HepG2 (cell line): ENCODE measurements around the gene ZNF644. TPM values are rescaled to one million over a fixed set of nuclear protein-coding genes. Genes with fewer than 3 reads are reported as not detected.
"Not testable (repeated sequence)": the region's sequence is repeated elsewhere in the genome, so short reads cannot be mapped to it uniquely, and the experiment has no call there.

ENCODE experiments used
- ATAC-seq: fragments of 200-7000 bp; cut with Tn5 transposase; 3 replicates; pipeline ENCODE4 v1.9.1; 2020; ENCODE audit warnings: mild to moderate bottlenecking, moderate library complexity
- BruUV-seq: library from RNA; stranded (reverse); fragments of 400-500 nt; replicated peaks from 2 replicates; lab custom pipeline; 2021; lab: Mats Ljungman, UMichigan
- CTCF ChIA-PET: fragments of 300-600 bp; formaldehyde crosslinking; extraction: SDS; loops from one replicate; lab custom pipeline; 2021; ENCODE audit warnings: low total read pairs, inconsistent platforms, low intra/inter-chr PET ratio; lab: Yijun Ruan, JAX
- POLR2A ChIA-PET: fragments of 350-600 bp; sonication (Branson Sonifier 250); formaldehyde crosslinking; loops from one replicate; lab custom pipeline; 2020; ENCODE audit warnings: antibody characterized with exemption, inconsistent platforms; lab: Yijun Ruan, JAX
- DNase-seq: peaks from one replicate; pipeline ENCODE4 v3.0.0-alpha.2; 2015; ENCODE audit warnings: low spot score
- FAIRE-seq: peaks from 3 replicates; lab custom pipeline; 2011; peaks lifted over from hg19 to GRCh38; lab: Jason Lieb, UNC
- H2AFZ ChIP-seq: one replicate; pipeline ENCODE4 v1.6.1; 2011; ENCODE audit warnings: low read length, inconsistent platforms
- H3K27ac ChIP-seq: fragments of 300-600 bp; 3 replicates; pipeline ENCODE4 v1.8.0; 2011; ENCODE audit warnings: mixed run types, mild to moderate bottlenecking, mixed read lengths, low read length, inconsistent platforms; ENCODE audit not compliant: insufficient read depth; ENCODE audit errors: extremely low read length
- H3K27me3 ChIP-seq, 2 experiments: fragments of 200-600 bp in 1 of 2; 2 replicates in 1 of 2; 3 replicates in 1 of 2; pipeline versions ENCODE4 v1.6.0 to v1.8.0; 2011; ENCODE audit warnings: low read length in 2 of 2, mild to moderate bottlenecking in 2 of 2, moderate library complexity in 2 of 2, inconsistent platforms in 1 of 2; ENCODE audit not compliant: insufficient read depth in 2 of 2, control insufficient read depth in 1 of 2
- H3K36me3 ChIP-seq, 2 experiments: fragments of 200-600 bp in 1 of 2; replicated peaks in 1 of 2; 2 replicates in 1 of 2; 3 replicates in 1 of 2; pipeline versions ENCODE4 v1.5.1 to v1.8.0; 2011; ENCODE audit warnings: low read length in 2 of 2, inconsistent platforms in 1 of 2; ENCODE audit not compliant: insufficient read depth in 2 of 2, control insufficient read depth in 1 of 2
- H3K4me1 ChIP-seq: 2 replicates; pipeline ENCODE4 v1.5.1; 2012; ENCODE audit warnings: low read length, inconsistent platforms; ENCODE audit not compliant: insufficient read depth
- H3K4me2 ChIP-seq: 2 replicates; pipeline ENCODE4 v1.6.0; 2011; ENCODE audit warnings: low read depth, low read length, inconsistent platforms
- H3K4me3 ChIP-seq, 3 experiments: fragments of 200-600 bp in 1 of 3; sonication (generic), shearing (Covaris generic) in 1 of 3; replicated peaks in 1 of 3; 2 replicates each; pipeline ENCODE4 v1.5.1; 2011 to 2016; ENCODE audit warnings: low read length in 3 of 3, inconsistent platforms in 2 of 3, low read depth in 2 of 3, mild to moderate bottlenecking in 2 of 3, control low read depth in 1 of 3, mixed read lengths in 1 of 3; ENCODE audit not compliant: insufficient read depth in 1 of 3
- H3K79me2 ChIP-seq: one replicate; pipeline ENCODE4 v1.6.1; 2011; ENCODE audit warnings: low read length, inconsistent platforms; ENCODE audit not compliant: insufficient read depth
- H3K9ac ChIP-seq: 2 replicates; pipeline ENCODE4 v1.6.0; 2011; ENCODE audit warnings: mild to moderate bottlenecking, low read depth, low read length, inconsistent platforms; ENCODE audit not compliant: insufficient read depth
- H3K9me3 ChIP-seq: 2 replicates; pipeline ENCODE4 v1.5.1; 2012; ENCODE audit warnings: mild to moderate bottlenecking, low read length
- H4K20me1 ChIP-seq: 2 replicates; pipeline ENCODE4 v1.6.0; 2011; ENCODE audit warnings: inconsistent platforms, mild to moderate bottlenecking, low read length, moderate library complexity; ENCODE audit not compliant: insufficient read depth
- AGO2 ChIP-seq: fragments of 200-400 bp; formaldehyde crosslinking; optimal IDR thresholded peaks from 2 replicates; pipeline ENCODE3; 2017; ENCODE audit warnings: mild to moderate bottlenecking, low read depth, low read length, moderate library complexity
- AKNA ChIP-seq: sonication (generic); formaldehyde crosslinking; IDR thresholded peaks from 2 replicates; pipeline ENCODE4 v1.4.0; 2020; ENCODE audit warnings: missing genetic modification reagents, borderline replicate concordance
- GABPA ChIP-seq, 2 experiments: IDR thresholded peaks; 2 replicates each; pipeline ENCODE4 v1.6.1; 2011 to 2016; ENCODE audit warnings: low read depth in 2 of 2, low read length in 1 of 2, missing biosample characterization in 1 of 2, missing genetic modification characterization in 1 of 2
- HDAC2 ChIP-seq: sonication (generic); formaldehyde crosslinking; IDR thresholded peaks from 2 replicates; pipeline ENCODE4 v1.4.0; 2020; ENCODE audit warnings: missing genetic modification reagents
- HMG20A ChIP-seq: IDR thresholded peaks from 2 replicates; pipeline ENCODE4 v1.6.1; 2016; ENCODE audit warnings: borderline replicate concordance
- HNF4G ChIP-seq, 2 experiments: sonication (generic) in 1 of 2; formaldehyde crosslinking in 1 of 2; IDR thresholded peaks; 2 replicates each; pipeline versions ENCODE4 v1.4.0 to v1.6.1; 2011 to 2020; ENCODE audit warnings: borderline replicate concordance in 2 of 2, low read depth in 2 of 2, mild to moderate bottlenecking in 2 of 2, low read length in 1 of 2, missing genetic modification reagents in 1 of 2, moderate library complexity in 1 of 2
- NR2C2 ChIP-seq: sonication (generic); formaldehyde crosslinking; IDR thresholded peaks from 2 replicates; pipeline ENCODE4 v1.4.0; 2020; ENCODE audit warnings: missing genetic modification reagents, mild to moderate bottlenecking, moderate library complexity, borderline replicate concordance
- RXRB ChIP-seq: IDR thresholded peaks from 2 replicates; pipeline ENCODE4 v1.6.1; 2016; ENCODE audit warnings: borderline replicate concordance, missing genetic modification reagents, missing compliant biosample characterization
- SATB2 ChIP-seq: sonication (generic); formaldehyde crosslinking; IDR thresholded peaks from 2 replicates; pipeline ENCODE4 v1.5.0; 2020; ENCODE audit warnings: missing genetic modification reagents
- UBTF ChIP-seq: sonication (generic); formaldehyde crosslinking; IDR thresholded peaks from 2 replicates; pipeline ENCODE4 v1.4.0; 2020; ENCODE audit warnings: mild to moderate bottlenecking, missing genetic modification reagents
- ZNF7 ChIP-seq: IDR thresholded peaks from 2 replicates; pipeline ENCODE4 v1.6.1; 2016; ENCODE audit warnings: missing biosample characterization, missing genetic modification reagents
- ZNF788 ChIP-seq: sonication (generic); formaldehyde crosslinking; IDR thresholded peaks from 2 replicates; pipeline ENCODE4 v1.5.0; 2020; ENCODE audit warnings: mild to moderate bottlenecking, missing genetic modification reagents, borderline replicate concordance
- WGBS: methylation state at CpG from one replicate; pipeline ENCODE4 v1.1.6; 2017; ENCODE audit warnings: low lambda C conversion rate; 5-methylcytosine and 5-hydroxymethylcytosine counted together
- in situ Hi-C: cut with HindIII; loops from 2 replicates; pipeline ENCODE4 v1.10.0; 2017; ENCODE audit warnings: low pct_unique_long_range_greater_than_20kb; ENCODE audit not compliant: extremely low pct_ligation_motif_present
- intact Hi-C: fragments of 100-400 bp; cut with micrococcal nuclease; formaldehyde crosslinking; loops from one replicate; pipeline ENCODE4 v1.10.0; 2022; ENCODE audit not compliant: unreplicated experiment
- polyA plus RNA-seq, 8 experiments: library from polyadenylated mRNA; depleted of rRNA in 3 of 8; stranded (reverse) in 7 of 8; unstranded in 1 of 8; fragments of >200 nt; fragmentation: Illumina TruSeq in 4 of 8; extraction: Trizol in 4 of 8; gene quantifications; 2 replicates each; pipeline versions ENCODE4 v1.2.1 to v1.2.3, GENCODE V29; 2011 to 2016; ENCODE audit warnings: low read depth in 4 of 8, missing spikeins in 1 of 8, mixed read lengths in 1 of 8; ENCODE audit not compliant: insufficient read depth in 1 of 8
- total RNA-seq, 5 experiments: library from RNA; depleted of rRNA; stranded (reverse); fragments of >200 nt; fragmentation: Illumina TruSeq; extraction: Trizol; gene quantifications; 2 replicates each; pipeline ENCODE4 v1.2.3, GENCODE V29; 2016; ENCODE audit warnings: low read depth in 1 of 5

ZNF644 gene
- total and polyA plus RNA-seq, 2 of the 13 experiments (the other 11 are each of a cell fraction or from before 2014, with no cell fraction given), result 17.7 to 51.7 TPM

GRCh38 chr1:91065337-91065736 lies 43.5 kb upstream of the ZNF644 start (continued):
- TF ChIP-seq HNF4G (IDR thresholded peaks at IDR 0.05; ENCODE audit: borderline replicate concordance, low read depth, low read length) (peak; percentile 70; the same call in 1 of the 2 replicates), HNF4G (CRISPR knock-in tag; IDR thresholded peaks at IDR 0.05; ENCODE audit: borderline replicate concordance, low read depth) (peak; percentile 48; the same call in 1 of the 2 replicates), GABPA (IDR thresholded peaks at IDR 0.05; ENCODE audit: low read depth, low read length) (no peak), GABPA (CRISPR knock-in tag; IDR thresholded peaks at IDR 0.05; ENCODE audit: low read depth) (0 out of 2 replicates have a peak, but pooled peaks have one; percentile 16), HMG20A (CRISPR knock-in tag) (peak; percentile 19; the same call in 1 of the 2 replicates), AKNA (no peak), SATB2 (CRISPR knock-in tag) (no peak), NR2C2 (no peak), UBTF (no peak), ZNF788 (CRISPR knock-in tag) (no peak), ZNF7 (CRISPR knock-in tag) (no peak), HDAC2 (CRISPR knock-in tag) (0 out of 2 replicates have a peak, but pooled peaks have one; percentile 22), AGO2 (no peak), RXRB (CRISPR knock-in tag) (peak; percentile 22; the same call in 1 of the 2 replicates)

GRCh38 chr1:91063403-91063802 lies 41.6 kb upstream of the ZNF644 start:
- 53% methylated on average over 5 of the region's 5 CpGs for WGBS
- BruUV-seq, ATAC-seq, H3K9me3 ChIP-seq, H3K27ac ChIP-seq, H3K79me2 ChIP-seq, H3K4me3 ChIP-seq, H4K20me1 ChIP-seq, H3K4me2 ChIP-seq, intact Hi-C loops, CTCF ChIA-PET, H3K9ac ChIP-seq, H3K36me3 ChIP-seq, H3K27me3 ChIP-seq, DNase-seq, POLR2A ChIA-PET, H2AFZ ChIP-seq, in situ Hi-C loops, FAIRE-seq: not testable (repeated sequence)
- peaks cover 20% of the 10 kb centered on the region for H3K4me1 ChIP-seq
